Measurements from ENCODE around the gene ASB3. TPM values are rescaled to one million over a fixed set of nuclear protein-coding genes. Genes with fewer than 3 reads are reported as not detected.
A peak's percentile ranks its signal among the peaks of the same experiment; 100 is the strongest.

ASB3 gene
- total and polyA plus RNA-seq, 9 of the 15 experiments (the other 6 are each of a cell fraction or from before 2014, with no cell fraction given) = 13.6 to 35.3 (median 18.7) TPM

GRCh38 chr2:53672881-53673522 lies 113.8 kb downstream of the ASB3 start:
- H3K4me3 ChIP-seq = no peak overlapping the region
- no peaks in the 10 kb centered on the region for H3K9me3 ChIP-seq (replicated peaks; ENCODE audit: control insufficient read depth, insufficient read depth, low read depth, low read length)
- H3K79me2 ChIP-seq (ENCODE audit: control insufficient read depth, insufficient read depth, low read length) = no peaks in the 10 kb centered on the region
- intact Hi-C loops (cut with micrococcal nuclease) = no loop called here
- ATAC-seq (peak; percentile 26; the same call in 1 of the 3 replicates), FAIRE-seq (no peak), DNase-seq (ENCODE audit: extremely low read depth in 1 of 4, low spot score in 3 of 4) (peak in 2 of 4 experiments; percentile 22 to 39)
- no peaks in the 10 kb centered on the region for H3K27me3 ChIP-seq (ENCODE audit: control insufficient read depth in 2 of 2, insufficient read depth in 2 of 2, low read length in 2 of 2)
- H2AFZ ChIP-seq (ENCODE audit: low read depth, low read length) = no peak overlapping the region
- no peaks in the 10 kb centered on the region for H4K20me1 ChIP-seq (replicated peaks; ENCODE audit: control insufficient read depth, insufficient read depth, low read length)
- in situ Hi-C loops (cut with MboI) = no loop called here
- no peaks in the 10 kb centered on the region for H3K9me1 ChIP-seq (ENCODE audit: control insufficient read depth, insufficient read depth, low read length)
- ChIA-PET POLR2A (interaction anchor here (0.6 to 1.2 kb wide), 3 partner anchors 11 to 37 kb away, joined by 3 read pairs; no protein-coding TSS in a partner anchor), CTCF (ENCODE audit: low intra/inter-chr PET ratio) (no interaction called here)
- 15% methylated on average over 2 of the region's 2 CpGs for WGBS (ENCODE audit: insufficient coverage, low coverage, missing lambda C conversion rate)
- H3K9ac ChIP-seq (ENCODE audit: insufficient read depth in 1 of 2, low read depth in 2 of 2, low read length in 2 of 2) = no peak overlapping the region
- no peak overlapping the region for H3K4me2 ChIP-seq (ENCODE audit: insufficient read depth, low read length)
- H3K36me3 ChIP-seq (ENCODE audit: control insufficient read depth, insufficient read depth, low read length) = no peaks in the 10 kb centered on the region; the same call in 2 of the 3 replicates
- BruUV-seq (replicated peaks) = no TSS peak
- H3K4me1 ChIP-seq (replicated peaks in 1 of 2; ENCODE audit: control insufficient read depth in 2 of 2, insufficient read depth in 2 of 2, low read length in 2 of 2) = peaks cover 4 to 9% of the 10 kb centered on the region in 2 experiments; a peak in 3 of 5 replicates
- H3K27ac ChIP-seq (ENCODE audit: extremely low read depth, low read depth, low read length) = no peak overlapping the region
- 0 out of 2 replicates have a peak, but pooled peaks have one; percentile 14 for TF ChIP-seq TCF3 (CRISPR knock-in tag; IDR thresholded peaks at IDR 0.05)
- TF ChIP-seq COPS2 (conservative IDR thresholded peaks at IDR 0.05) = no peak
- TF ChIP-seq STAG1 (CRISPR knock-in tag; IDR thresholded peaks at IDR 0.05; ENCODE audit: borderline replicate concordance) = no peak
- no peak for TF ChIP-seq ZNF75A (CRISPR knock-in tag; IDR thresholded peaks at IDR 0.05)
- no peak for TF ChIP-seq CCNT2 (IDR thresholded peaks at IDR 0.05; ENCODE audit: borderline replicate concordance, extremely low read depth, insufficient read length, low read depth, low read length)
- no peak for TF ChIP-seq NCOR1 (IDR thresholded peaks at IDR 0.05)
- TF ChIP-seq NR4A1 (CRISPR knock-in tag; IDR thresholded peaks at IDR 0.05) = no peak
- no peak for TF ChIP-seq NR4A1 (tag; IDR thresholded peaks at IDR 0.05)
- 0 out of 2 replicates have a peak, but pooled peaks have one; percentile 40 for TF ChIP-seq CTBP1 (IDR thresholded peaks at IDR 0.05; ENCODE audit: borderline replicate concordance)
- no peak for TF ChIP-seq ZNF24 (IDR thresholded peaks at IDR 0.05)
- no peak for TF ChIP-seq RBM14 (IDR thresholded peaks at IDR 0.05; ENCODE audit: borderline replicate concordance, insufficient read depth, low read depth, low read length)
- TF ChIP-seq, protein P1, sequence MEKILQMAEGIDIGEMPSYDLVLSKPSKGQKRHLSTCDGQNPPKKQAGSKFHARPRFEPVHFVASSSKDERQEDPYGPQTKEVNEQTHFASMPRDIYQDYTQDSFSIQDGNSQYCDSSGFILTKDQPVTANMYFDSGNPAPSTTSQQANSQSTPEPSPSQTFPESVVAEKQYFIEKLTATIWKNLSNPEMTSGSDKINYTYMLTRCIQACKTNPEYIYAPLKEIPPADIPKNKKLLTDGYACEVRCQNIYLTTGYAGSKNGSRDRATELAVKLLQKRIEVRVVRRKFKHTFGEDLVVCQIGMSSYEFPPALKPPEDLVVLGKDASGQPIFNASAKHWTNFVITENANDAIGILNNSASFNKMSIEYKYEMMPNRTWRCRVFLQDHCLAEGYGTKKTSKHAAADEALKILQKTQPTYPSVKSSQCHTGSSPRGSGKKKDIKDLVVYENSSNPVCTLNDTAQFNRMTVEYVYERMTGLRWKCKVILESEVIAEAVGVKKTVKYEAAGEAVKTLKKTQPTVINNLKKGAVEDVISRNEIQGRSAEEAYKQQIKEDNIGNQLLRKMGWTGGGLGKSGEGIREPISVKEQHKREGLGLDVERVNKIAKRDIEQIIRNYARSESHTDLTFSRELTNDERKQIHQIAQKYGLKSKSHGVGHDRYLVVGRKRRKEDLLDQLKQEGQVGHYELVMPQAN (IDR thresholded peaks at IDR 0.05; ENCODE audit: borderline replicate concordance) = no peak
- TF ChIP-seq CBFA2T3 (IDR thresholded peaks at IDR 0.05) = peak; percentile 28; the same call in 1 of the 2 replicates
- TF ChIP-seq RCOR1 (IDR thresholded peaks at IDR 0.05; ENCODE audit: borderline replicate concordance in 1 of 2, low read depth in 2 of 2, low read length in 2 of 2) = 0 out of 4 replicates have a peak, but pooled peaks of 1 of the 2 experiments have one; percentile 20
- no peak for TF ChIP-seq SMAD1 (IDR thresholded peaks at IDR 0.05; ENCODE audit: low read depth, low read length, partially characterized antibody)
- TF ChIP-seq MBD1 (CRISPR knock-in tag; IDR thresholded peaks at IDR 0.05) = no peak
- TF ChIP-seq HNRNPH1 (optimal IDR thresholded peaks at IDR 0.05; ENCODE audit: low read depth, low read length) = no peak
- TF ChIP-seq TEAD4 (IDR thresholded peaks at IDR 0.05; ENCODE audit: low read length) = no peak
- TF ChIP-seq TEAD4 (CRISPR knock-in tag; IDR thresholded peaks at IDR 0.05; ENCODE audit: borderline replicate concordance) = no peak
